Lower lobe of right lung (tissue), 2 donors: ENCODE results near the gene CDH23. TPM values are rescaled to one million over a fixed set of nuclear protein-coding genes. Genes with fewer than 3 reads are reported as not detected.

ENCODE experiments used
- ATAC-seq, 2 donors: fragments of 200-7000 bp; cut with Tn5 transposase; one replicate each; pipeline ENCODE4 v1.9.1; 2020 to 2022; ENCODE audit warnings: mild to moderate bottlenecking in 2 of 2, moderate library complexity in 2 of 2
- DNase-seq: peaks from one replicate; pipeline ENCODE4 v3.0.0-alpha.2; 2020
- H3K27ac ChIP-seq: fragments of 200-600 bp; one replicate; pipeline ENCODE4 v1.8.0; 2022
- H3K27me3 ChIP-seq: fragments of 200-600 bp; one replicate; pipeline ENCODE4 v1.8.0; 2022; ENCODE audit warnings: low read depth
- H3K36me3 ChIP-seq: fragments of 200-600 bp; one replicate; pipeline ENCODE4 v1.8.0; 2022; ENCODE audit warnings: mild to moderate bottlenecking
- H3K4me1 ChIP-seq: fragments of 200-600 bp; one replicate; pipeline ENCODE4 v1.8.0; 2022
- H3K4me3 ChIP-seq: fragments of 200-600 bp; one replicate; pipeline ENCODE4 v1.8.0; 2022; ENCODE audit warnings: mild to moderate bottlenecking
- H3K9me3 ChIP-seq: fragments of 200-600 bp; one replicate; pipeline ENCODE4 v1.8.0; 2022
- intact Hi-C: fragments of 100-400 bp; cut with DNase I; formaldehyde crosslinking; loops from one replicate; pipeline ENCODE4 v1.11.0; 2022
- total RNA-seq: library from RNA; stranded (reverse); fragmentation: NEBNext Ultra II Directional; extraction: Animal tissue kit (Norgen Biotek cat#: 25700); gene quantifications from one replicate; pipeline ENCODE4 v1.2.1, GENCODE V29; 2021
- TF ChIP-seq, protein P1 (sequence below): fragments of 200-600 bp; IDR thresholded peaks from one replicate; pipeline ENCODE4 v1.8.0; 2022; ENCODE audit warnings: antibody characterized with exemption, mild to moderate bottlenecking
- donor health status: DM: no; HTN: yes; CAD: no; lungs with severe emphysema.

The CDH23 gene
- total RNA-seq, 1 donor from 2014 or later, result 9.4 TPM

GRCh38 chr10:71719464-71720201 lies 322.9 kb downstream of the CDH23 start, which contains the start of gene C10orf105:
TSS of gene C10orf105 (minus strand) at chr10:71719778. CDS start at chr10:71716337, 3,441 bp downstream.
- no peak within 1 kb of the TSS for H3K4me3 ChIP-seq
- no peak for DNase-seq
- peak within 1 kb of the TSS; percentile 71 for H3K27ac ChIP-seq
- no peaks in the 10 kb centered on the region for H3K9me3 ChIP-seq
- peaks cover 44% of the 10 kb centered on the region for H3K4me1 ChIP-seq
- no peaks in the 10 kb centered on the region for H3K36me3 ChIP-seq
- no peaks in the 10 kb centered on the region for H3K27me3 ChIP-seq
- TF ChIP-seq, protein P1, sequence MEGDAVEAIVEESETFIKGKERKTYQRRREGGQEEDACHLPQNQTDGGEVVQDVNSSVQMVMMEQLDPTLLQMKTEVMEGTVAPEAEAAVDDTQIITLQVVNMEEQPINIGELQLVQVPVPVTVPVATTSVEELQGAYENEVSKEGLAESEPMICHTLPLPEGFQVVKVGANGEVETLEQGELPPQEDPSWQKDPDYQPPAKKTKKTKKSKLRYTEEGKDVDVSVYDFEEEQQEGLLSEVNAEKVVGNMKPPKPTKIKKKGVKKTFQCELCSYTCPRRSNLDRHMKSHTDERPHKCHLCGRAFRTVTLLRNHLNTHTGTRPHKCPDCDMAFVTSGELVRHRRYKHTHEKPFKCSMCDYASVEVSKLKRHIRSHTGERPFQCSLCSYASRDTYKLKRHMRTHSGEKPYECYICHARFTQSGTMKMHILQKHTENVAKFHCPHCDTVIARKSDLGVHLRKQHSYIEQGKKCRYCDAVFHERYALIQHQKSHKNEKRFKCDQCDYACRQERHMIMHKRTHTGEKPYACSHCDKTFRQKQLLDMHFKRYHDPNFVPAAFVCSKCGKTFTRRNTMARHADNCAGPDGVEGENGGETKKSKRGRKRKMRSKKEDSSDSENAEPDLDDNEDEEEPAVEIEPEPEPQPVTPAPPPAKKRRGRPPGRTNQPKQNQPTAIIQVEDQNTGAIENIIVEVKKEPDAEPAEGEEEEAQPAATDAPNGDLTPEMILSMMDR, result no peak
- intact Hi-C loops, result no loop called here
- no peak for ATAC-seq

DNA sequence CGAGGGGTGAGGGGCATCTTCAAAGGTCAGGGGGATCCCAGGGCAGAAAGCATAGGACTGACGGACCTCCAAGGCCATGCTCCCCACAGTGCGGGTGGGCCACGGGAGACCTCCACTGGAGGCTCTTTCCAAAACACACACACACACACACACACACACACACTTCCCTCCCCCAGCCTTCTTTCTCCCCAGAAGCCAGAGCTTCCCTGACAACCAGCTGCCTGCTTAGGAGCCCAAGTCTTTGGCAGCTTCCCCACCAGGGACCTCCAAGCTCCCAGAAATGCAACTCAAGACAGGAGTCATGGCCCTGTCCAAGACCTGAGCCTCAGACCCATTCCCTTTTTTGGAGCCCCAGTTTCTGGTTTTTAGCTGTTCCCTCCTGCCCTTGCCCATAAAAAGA lies 323.6 kb downstream of the CDH23 start:
- intact Hi-C loops, result no loop called here
- DNase-seq (no peak), ATAC-seq (no peak)
- TF ChIP-seq, protein P1, result no peak
- no peak overlapping the region for H3K4me3 ChIP-seq
- no peak overlapping the region for H3K27ac ChIP-seq
- H3K36me3 ChIP-seq, result no peaks in the 10 kb centered on the region
- peaks cover 39% of the 10 kb centered on the region for H3K4me1 ChIP-seq
- no peaks in the 10 kb centered on the region for H3K27me3 ChIP-seq
- H3K9me3 ChIP-seq, result no peaks in the 10 kb centered on the region

- no peak overlapping the region for H3K4me3 ChIP-seq
- DNase-seq (no peak), ATAC-seq (no peak)
- TF ChIP-seq, protein P1, result no peak
- H3K4me1 ChIP-seq, result peaks cover 39% of the 10 kb centered on the region
- intact Hi-C loops, result no loop called here
- no peaks in the 10 kb centered on the region for H3K9me3 ChIP-seq
- no peak overlapping the region for H3K27ac ChIP-seq
- no peaks in the 10 kb centered on the region for H3K36me3 ChIP-seq
- H3K27me3 ChIP-seq, result no peaks in the 10 kb centered on the region
Measured at GRCh38 chr10:71721313-71721712, 324.6 kb downstream of the CDH23 start.

DNA sequence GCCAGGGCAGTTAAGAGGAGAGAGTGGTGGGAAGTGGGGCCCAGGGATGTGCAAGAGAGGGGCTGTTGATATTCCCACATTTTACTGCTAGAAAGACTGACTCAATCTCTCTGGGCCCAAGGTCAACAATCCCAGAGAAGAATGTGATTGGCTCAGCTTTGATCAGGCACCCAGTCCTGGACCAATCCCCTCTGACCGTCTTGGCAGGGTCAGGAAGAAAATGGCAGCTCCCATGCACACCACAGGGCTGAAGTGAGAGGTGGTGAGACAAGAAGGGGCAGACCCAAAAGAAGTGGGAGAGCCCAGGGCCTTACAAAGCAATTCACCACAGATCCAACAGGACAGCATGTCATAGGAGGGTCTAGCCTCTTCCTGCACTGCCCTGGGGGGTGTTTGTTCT lies 326.1 kb downstream of the CDH23 start:
- TF ChIP-seq, protein P1, result no peak
- H3K9me3 ChIP-seq, result no peaks in the 10 kb centered on the region
- H3K4me3 ChIP-seq, result no peak overlapping the region
- DNase-seq (no peak), ATAC-seq (no peak)
- intact Hi-C loops, result no loop called here
- H3K36me3 ChIP-seq, result no peaks in the 10 kb centered on the region
- H3K4me1 ChIP-seq, result peaks cover 43% of the 10 kb centered on the region
- H3K27ac ChIP-seq, result no peak overlapping the region
- H3K27me3 ChIP-seq, result no peaks in the 10 kb centered on the region

DNA sequence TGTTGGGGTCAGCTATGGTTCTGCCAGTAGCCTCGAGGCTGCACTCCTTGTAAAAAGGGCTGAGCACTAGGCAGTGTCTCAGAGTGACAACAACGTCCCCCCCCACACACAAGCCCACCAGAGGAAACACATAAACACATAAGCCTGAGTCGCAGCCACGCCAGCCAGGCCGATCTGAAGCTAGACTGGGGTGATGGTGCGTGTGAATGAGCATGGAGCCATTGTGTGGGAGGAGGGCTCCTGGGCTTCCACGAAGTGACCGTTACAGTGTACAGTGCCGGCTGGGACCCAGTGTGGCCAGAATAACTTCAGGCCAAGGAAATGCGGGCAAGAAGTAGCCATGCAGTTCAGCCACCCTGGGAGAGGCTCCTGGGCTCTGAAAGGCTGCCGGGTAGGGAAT lies 326.6 kb downstream of the CDH23 start:
- DNase-seq (no peak), ATAC-seq (no peak)
- Histone ChIP-seq H3K36me3 (no peaks in the 10 kb centered on the region), H3K4me1 (peaks cover 43% of the 10 kb centered on the region), H3K4me3 (no peak overlapping the region), H3K27ac (no peak overlapping the region), H3K9me3 (no peaks in the 10 kb centered on the region), H3K27me3 (no peaks in the 10 kb centered on the region)
- intact Hi-C loops, result no loop called here
- TF ChIP-seq, protein P1, result no peak
